ENCODE measurements around the gene LASP1.

GRCh38 chr17:38885728-38886642 lies 16.1 kb downstream of the LASP1 start:
- TF ChIP-seq EZH2 (IDR thresholded peaks at IDR 0.05; ENCODE audit: borderline replicate concordance, low read length) (no peak), CTCF (IDR thresholded peaks at IDR 0.05; ENCODE audit: low read length) (no peak)
